ENCODE results near the gene NAE1. TPM values are rescaled to one million over a fixed set of nuclear protein-coding genes. Genes with fewer than 3 reads are reported as not detected.

The NAE1 gene
- total RNA-seq, 1 experiment from 2014 or later, result 129 TPM

- no peak for TF ChIP-seq ATF6 (CRISPR knock-in tag; IDR thresholded peaks at IDR 0.05)
- no peak for TF ChIP-seq ZNF317 (CRISPR knock-in tag; IDR thresholded peaks at IDR 0.05; ENCODE audit: borderline replicate concordance, low read depth)
- TF ChIP-seq USF1 (CRISPR knock-in tag; IDR thresholded peaks at IDR 0.05), result no peak
- peak; percentile 6; the same call in 1 of the 2 replicates for TF ChIP-seq FOXP1 (CRISPR knock-in tag; IDR thresholded peaks at IDR 0.05; ENCODE audit: borderline replicate concordance)
- no peak for TF ChIP-seq IRF1 (CRISPR knock-in tag; IDR thresholded peaks at IDR 0.05)
- TF ChIP-seq ZNF232 (CRISPR knock-in tag; IDR thresholded peaks at IDR 0.05), result no peak
- 0 out of 2 replicates have a peak, but pooled peaks have one; percentile 58 for TF ChIP-seq JUN (CRISPR knock-in tag; IDR thresholded peaks at IDR 0.05)
- no peak for TF ChIP-seq ZNF396 (CRISPR knock-in tag; IDR thresholded peaks at IDR 0.05; ENCODE audit: borderline replicate concordance)
- no peak for TF ChIP-seq ZMAT4 (CRISPR knock-in tag; IDR thresholded peaks at IDR 0.05)
- TF ChIP-seq TP53 (CRISPR knock-in tag; IDR thresholded peaks at IDR 0.05), result peak; percentile 69
- no peak for TF ChIP-seq CTCF (IDR thresholded peaks at IDR 0.05)
- no peak for TF ChIP-seq ZBTB21 (CRISPR knock-in tag; IDR thresholded peaks at IDR 0.05; ENCODE audit: borderline replicate concordance)
- TF ChIP-seq TEAD1 (CRISPR knock-in tag; IDR thresholded peaks at IDR 0.05), result no peak
- no peak for TF ChIP-seq IRF2 (CRISPR knock-in tag; IDR thresholded peaks at IDR 0.05; ENCODE audit: borderline replicate concordance, low read depth)
These were observed 13.7 kb upstream of the NAE1 start, which contains the start of gene CA7 (continued) for GRCh38 chr16:66844342-66845079.

GRCh38 chr16:66844009-66844341 lies 13.2 kb upstream of the NAE1 start:
- no peak for DNase-seq (ENCODE audit: low spot score)
- H3K4me1 Mint-ChIP-seq, result peaks cover 13% of the 10 kb centered on the region
- ChIA-PET CTCF (interaction anchor here (1.3 to 6.5 kb wide), 3 partner anchors 13 to 29 kb away, joined by 3 to 76 read pairs (median 17); partner anchors contain the start of gene NAE1), POLR2A (no interaction called here)
- H3K36me3 Mint-ChIP-seq, result no peaks in the 10 kb centered on the region
- H3K27ac Mint-ChIP-seq, result no peak overlapping the region
- H3K4me3 Mint-ChIP-seq, result peak overlapping the region; percentile 81
- no peaks in the 10 kb centered on the region for H3K9me3 Mint-ChIP-seq
- peaks cover 90% of the 10 kb centered on the region for H3K27me3 Mint-ChIP-seq (ENCODE audit: low read depth)
- ATAC-seq, result peak; percentile 74
- TF ChIP-seq FOXP1 (CRISPR knock-in tag; IDR thresholded peaks at IDR 0.05; ENCODE audit: borderline replicate concordance) (no peak), CDX4 (CRISPR knock-in tag; IDR thresholded peaks at IDR 0.05; ENCODE audit: borderline replicate concordance) (no peak), NFATC4 (CRISPR knock-in tag; IDR thresholded peaks at IDR 0.05) (no peak), E2F4 (CRISPR knock-in tag; IDR thresholded peaks at IDR 0.05; ENCODE audit: borderline replicate concordance, low read depth) (no peak), SP1 (CRISPR knock-in tag; conservative IDR thresholded peaks at IDR 0.05) (no peak), ARID4B (CRISPR knock-in tag; IDR thresholded peaks at IDR 0.05; ENCODE audit: borderline replicate concordance) (no peak), TP53 (CRISPR knock-in tag; IDR thresholded peaks at IDR 0.05) (no peak), E2F5 (CRISPR knock-in tag; IDR thresholded peaks at IDR 0.05) (no peak)
